ENCODE measurements around the gene SULT1A1.
"Not testable (repeated sequence)": the region's sequence is repeated elsewhere in the genome, so short reads cannot be mapped to it uniquely, and the experiment has no call there.

SULT1A1 gene

DNA sequence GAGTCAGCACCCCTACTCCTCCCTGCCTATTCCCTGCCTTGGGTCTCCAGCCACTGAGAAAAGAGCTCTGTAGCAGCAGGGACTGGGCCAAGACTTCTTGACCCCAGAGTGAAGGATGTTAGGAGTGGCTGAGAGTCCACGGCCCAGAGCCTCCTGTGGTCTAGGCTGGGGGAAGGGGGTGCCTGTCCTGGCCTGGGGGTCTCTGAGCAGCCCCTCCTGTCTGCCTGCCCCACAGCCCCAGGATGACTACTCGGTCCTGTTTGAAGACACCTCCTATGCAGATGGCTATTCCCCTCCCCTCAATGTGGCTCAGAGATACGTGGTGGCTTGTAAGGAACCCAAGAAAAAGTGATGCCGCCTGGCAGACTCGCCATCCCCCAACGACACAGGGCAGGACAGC is 18.5 kb downstream of the SULT1A1 start:
- no peak for DNase-seq (ENCODE audit: low read depth, low spot score)

DNA sequence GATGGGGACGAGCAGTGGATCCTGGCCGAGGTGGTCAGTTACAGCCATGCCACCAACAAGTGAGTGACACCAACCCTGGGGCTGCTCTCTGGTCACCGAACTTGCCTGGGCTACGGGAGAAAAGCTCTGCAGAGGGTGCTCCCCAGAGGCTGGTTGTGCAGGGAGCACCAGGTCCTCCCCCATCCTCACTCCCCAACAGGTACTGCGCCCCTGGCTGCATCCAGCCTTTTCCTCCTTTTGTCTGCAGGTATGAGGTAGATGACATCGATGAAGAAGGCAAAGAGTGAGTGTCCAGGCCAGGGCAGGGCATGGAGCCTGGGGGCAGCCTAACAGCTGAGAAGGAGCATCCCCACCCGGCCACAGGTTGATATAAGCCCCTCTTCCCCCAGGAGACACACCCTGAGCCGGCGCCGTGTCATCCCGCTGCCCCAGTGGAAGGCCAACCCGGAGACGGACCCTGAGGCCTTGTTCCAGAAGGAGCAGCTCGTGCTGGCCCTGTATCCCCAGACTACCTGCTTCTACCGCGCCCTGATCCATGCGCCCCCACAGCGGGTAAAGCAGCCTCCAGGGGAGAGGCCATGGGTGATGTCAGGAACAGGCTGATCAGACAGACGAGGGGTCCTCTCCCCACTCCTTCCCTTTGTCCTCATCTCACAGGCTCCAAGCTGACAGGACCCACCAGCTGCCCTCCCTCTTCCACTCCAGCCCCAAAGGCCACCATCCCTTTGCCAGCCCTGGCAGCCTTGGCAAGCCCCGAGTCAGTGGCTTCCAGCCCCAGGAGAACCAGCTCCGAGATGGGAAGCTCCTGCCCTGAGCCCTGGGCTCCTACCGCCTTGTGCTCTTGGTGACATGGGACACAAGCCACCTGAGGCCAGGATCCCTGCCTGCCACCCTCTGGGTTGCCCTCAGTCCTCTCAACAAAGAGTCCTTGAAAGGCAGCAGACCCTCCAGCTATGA is 19.2 kb downstream of the SULT1A1 start:
- DNase-seq (ENCODE audit: low read depth, low spot score): no peak

DNA sequence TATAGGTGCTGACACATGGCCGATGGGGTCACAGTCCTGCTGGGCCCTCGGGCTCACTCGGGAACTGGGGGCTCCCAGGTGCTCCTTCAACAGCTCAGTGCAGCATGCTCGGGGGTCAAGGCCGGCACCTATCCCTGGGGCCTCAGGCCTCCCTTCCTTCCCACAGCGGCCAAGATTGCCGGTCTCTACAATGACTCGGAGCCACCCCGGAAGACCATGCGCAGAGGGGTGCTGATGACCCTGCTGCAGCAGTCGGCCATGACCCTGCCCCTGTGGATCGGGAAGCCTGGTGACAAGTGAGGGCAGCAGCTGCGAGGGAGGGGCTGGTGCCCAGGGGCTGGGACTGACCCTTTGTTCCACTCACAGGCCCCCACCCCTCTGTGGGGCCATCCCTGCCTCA is 19.9 kb downstream of the SULT1A1 start:
- no peak for DNase-seq (ENCODE audit: low read depth, low spot score)

- DNase-seq (ENCODE audit: low read depth, low spot score): no peak
Observed at GRCh38 chr16:28589069-28589468, 20.8 kb downstream of the SULT1A1 start.

- DNase-seq (ENCODE audit: low read depth, low spot score): no peak
Observed at GRCh38 chr16:28587386-28587785, 22.5 kb downstream of the SULT1A1 start.

DNA sequence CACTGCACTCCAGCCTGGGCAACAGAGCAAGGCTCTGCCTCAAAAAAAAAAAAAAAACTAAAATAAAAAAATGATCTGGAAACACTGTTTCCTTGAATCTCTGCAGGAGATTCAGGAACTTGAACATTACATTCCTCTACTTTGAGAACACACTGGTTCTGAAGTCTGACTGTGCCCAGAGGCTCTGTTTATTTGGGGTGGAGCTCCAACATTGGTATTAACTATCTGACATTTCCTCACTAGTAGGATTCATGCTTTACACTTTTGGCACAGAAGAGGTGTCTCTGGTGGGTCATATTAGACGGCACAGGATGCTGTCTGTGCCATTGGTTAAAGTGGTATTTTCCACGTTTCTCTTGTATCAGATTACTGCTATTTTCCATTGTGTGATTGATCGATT is 23.4 kb downstream of the SULT1A1 start:
- DNase-seq (ENCODE audit: low read depth, low spot score): no peak

DNA sequence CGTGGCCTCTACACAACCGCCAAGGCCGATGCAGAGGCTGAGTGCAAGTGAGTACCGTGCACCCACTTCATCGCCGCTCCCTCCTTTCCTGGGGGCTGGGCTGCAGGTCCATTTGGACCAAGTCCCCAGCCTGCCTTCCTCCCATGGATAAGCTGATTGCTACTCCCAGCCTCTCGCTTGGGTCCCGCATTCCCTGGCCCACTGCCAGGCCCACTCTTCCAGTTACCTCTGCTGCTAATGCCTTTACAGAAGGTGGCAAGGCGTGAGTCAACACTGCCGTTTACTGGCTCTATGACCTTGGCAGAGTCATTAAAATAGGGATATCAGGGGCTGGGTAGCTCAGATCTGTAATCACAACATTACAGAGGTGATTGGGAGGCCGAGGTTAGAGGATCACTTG is 24.2 kb downstream of the SULT1A1 start:
- DNase-seq (ENCODE audit: low read depth, low spot score): no peak

DNA sequence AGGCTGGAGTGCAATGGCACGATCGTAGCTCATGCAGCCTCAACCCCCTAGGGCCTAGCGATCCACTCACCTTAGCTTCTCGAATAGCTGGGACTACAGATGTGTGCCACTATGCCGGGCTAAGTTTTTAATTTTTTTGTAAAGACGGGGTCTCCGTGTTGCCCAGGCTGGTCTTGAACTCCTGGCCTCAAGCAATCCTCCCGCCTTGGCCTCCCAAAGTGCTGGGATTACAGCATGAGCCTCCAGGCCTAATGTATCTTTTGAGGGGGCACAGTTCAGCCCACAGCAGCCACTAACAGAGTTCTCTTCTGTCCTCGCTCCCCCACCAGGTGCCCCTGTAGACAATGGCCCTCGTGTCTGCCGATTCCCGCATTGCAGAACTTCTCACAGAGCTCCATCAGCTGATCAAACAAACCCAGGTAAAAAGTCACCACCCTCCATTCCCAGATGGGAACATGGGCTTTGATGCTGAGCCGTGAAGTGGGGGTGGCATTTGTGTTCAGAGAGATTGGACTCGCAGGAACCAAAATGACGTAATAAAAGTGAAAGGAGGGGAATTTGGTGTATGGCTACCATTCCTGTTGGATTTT is 29.0 kb downstream of the SULT1A1 start:
- DNase-seq (ENCODE audit: low read depth, low spot score): no peak

GRCh38 chr16:28575446-28576109 is 34.3 kb downstream of the SULT1A1 start:
- no peak for DNase-seq (ENCODE audit: low read depth, low spot score)

DNA sequence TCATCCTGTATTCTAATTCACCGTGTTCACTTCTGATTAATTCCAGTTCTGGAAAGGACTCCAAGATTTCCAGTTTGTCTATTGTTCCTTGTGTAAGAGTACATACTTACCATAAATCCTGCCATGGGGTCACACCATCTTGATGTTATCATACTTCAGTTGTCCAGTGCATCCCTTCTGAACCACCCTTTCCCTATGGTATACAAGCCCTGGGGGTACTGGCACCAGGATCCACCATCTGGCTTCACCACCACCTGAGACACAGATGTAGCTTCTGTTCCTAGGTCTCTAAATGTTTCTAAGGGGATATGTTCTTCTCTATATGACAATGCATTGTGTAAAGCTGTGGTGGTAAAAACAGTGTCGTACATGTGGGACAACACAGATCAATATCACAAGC is 34.9 kb downstream of the SULT1A1 start:
- DNase-seq (ENCODE audit: low read depth, low spot score): no peak

GRCh38 chr16:28573738-28574718 is 35.8 kb downstream of the SULT1A1 start:
- DNase-seq (ENCODE audit: low read depth, low spot score): no peak

DNA sequence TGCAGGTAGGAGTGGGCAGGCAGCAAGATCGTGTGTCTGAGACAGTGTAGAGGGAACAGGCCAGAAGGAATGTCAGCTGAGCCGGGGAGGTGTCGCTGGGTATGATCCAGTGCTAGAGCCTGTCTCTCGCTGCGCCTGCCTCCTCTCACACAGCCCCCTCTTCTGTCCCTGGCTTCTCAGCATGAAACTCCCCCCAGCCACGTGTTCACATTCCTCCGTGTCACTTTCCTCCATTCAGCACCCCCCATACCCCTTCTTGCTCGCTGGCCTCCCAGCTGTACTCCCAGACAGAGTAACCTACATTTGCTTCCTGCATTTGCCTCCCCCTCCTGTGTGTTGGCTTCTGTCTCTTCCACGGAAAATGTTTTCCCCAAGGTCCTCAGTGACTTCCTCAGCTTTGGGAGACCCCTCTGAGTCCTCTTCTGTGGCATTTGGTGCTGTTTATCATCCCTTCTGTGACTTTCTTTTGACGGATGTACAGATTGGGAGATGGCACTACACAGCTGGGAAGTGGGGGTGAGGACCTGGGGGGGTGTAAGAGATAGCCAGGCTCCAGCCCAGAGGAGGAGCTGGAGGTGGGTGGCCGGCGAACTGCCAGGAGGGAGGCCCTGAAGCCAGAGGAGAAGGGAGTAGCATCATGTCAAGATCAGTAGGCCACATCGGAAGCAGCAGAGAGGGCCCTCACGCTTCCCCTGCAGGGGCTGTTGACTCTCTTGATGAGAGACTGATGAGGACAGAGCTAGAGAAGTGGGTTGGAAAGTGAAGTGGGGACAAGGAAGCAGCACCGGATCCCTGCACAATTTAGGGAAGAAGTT is 36.9 kb downstream of the SULT1A1 start:
- DNase-seq (ENCODE audit: low read depth, low spot score): no peak

DNA sequence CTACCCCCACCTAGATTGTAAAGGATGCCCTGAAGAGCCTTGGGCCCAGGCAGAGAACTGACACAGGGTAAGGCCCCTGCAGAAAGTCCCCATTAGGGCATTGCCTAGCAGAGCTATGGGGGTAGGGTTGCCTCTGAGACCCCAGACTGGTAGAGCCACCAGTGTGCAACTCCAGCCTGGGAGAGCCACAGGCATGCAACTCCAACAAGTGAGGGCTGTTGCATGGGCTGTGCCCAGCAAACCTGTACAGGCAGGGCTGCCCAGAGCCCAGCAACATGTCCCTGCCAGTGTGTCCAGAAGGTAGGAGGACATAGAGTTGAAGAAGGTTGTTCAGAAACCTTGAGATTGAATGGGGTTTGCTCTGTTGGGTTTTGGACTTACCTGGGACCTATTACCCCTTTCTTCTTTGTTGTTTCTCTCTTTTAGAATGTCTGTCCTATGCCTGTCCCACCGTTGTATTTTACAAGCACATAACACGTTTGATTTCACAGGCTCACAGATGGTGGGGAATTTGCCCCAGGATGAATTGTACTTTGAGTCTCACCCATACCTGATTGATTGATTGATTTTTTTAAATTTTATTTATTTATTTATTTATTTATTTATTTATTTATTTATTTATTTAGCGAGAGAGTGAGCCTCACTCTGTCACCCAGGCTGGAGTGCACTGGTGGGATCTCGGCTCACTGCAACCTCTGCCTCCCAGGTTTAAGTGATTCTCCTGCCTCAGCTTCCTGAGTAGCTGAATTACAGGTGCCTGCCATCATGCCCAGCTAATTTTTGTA is 39.7 kb downstream of the SULT1A1 start:
- no peak for DNase-seq (ENCODE audit: low read depth, low spot score)

GRCh38 chr16:28569021-28569420 is 40.8 kb downstream of the SULT1A1 start:
- DNase-seq (ENCODE audit: low read depth, low spot score): no peak

DNA sequence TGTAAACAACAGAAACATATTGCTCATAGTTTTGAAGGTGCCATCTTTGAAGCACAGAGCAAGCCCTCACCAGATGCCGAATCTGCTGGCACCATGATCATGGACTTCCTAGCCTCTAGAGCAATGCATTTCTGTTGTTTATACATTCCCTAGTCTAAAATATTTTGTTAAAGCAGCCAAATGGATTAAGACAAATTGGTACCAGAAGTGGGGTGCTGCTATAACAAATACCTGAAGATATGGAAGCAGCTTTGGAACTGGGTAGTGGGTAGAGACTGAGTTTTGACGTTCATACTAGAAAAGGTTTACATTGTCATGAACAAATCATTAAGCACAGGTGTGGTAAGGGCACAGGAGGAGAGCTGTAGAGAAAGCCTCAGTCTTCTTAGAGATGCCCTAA is 42.6 kb downstream of the SULT1A1 start:
- DNase-seq (ENCODE audit: low read depth, low spot score): no peak

DNA sequence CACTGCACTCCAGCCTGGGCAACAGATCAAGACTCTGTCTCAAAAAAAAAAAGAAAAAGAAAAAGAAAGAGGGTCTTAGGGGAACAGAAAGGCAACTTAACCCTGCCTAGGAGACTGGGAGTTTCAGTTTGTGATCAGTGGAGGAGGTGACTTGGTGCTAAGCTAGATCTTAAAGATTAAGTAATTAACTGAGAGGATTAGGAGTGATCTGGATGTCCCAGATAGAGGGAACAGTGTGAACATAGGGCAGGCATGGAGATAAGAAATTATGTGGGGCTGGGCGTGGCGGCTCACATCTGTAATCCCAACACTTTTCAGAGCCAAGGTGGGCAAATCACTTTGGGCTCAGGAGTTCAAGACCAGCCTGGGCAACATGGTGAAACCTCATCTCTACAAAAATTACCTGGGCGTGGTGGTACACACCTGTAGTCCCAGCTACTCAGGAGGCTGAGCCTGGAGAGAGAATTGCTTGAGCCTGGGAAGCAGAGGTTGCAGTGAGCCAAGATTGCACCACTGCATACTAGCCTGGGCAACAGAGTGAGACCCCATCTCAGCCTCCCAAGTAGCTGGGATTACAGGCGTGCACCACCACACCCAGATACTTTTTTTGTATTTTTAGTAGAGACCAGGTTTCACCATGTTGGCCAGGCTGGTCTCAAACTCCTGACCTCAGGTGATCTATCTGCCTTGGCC is 43.5 kb downstream of the SULT1A1 start:
- not testable (repeated sequence) for DNase-seq (ENCODE audit: low read depth, low spot score)

- DNase-seq (ENCODE audit: low read depth, low spot score): no peak
Observed at GRCh38 chr16:28563218-28563617, 46.6 kb downstream of the SULT1A1 start.

- no peak for DNase-seq (ENCODE audit: low read depth, low spot score)
Observed at GRCh38 chr16:28562199-28562598, 47.6 kb downstream of the SULT1A1 start.

DNA sequence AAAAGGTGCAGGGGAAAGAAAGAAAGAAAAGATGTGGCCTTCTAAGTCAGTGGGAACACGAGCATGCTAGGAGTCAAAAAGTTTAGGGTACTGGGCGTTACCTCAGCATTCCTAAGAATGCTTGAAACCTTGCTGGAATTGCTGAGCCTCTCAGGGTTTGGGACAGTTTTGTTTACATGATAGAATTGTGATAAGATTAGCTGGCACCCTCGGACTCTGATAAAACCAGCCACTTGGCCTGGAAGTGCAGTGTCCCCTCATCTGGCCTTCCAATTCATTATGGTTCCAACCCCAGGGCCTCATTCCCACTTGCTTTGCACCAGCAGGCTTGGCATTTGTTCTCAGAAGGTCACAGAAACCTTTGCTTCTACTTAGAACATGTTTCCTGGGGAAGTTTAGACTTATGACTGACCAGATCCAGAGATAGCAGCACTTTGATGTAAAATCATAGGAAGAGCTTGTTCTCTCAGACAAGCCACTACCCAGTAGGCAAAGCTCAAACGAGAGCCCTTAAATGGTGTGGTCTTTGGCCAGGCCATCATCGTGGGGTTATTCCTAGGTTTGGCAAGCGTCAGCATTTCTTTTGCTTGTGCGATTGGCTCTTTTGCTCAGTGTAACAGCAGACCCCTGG is 48.2 kb downstream of the SULT1A1 start:
- DNase-seq (ENCODE audit: low read depth, low spot score): no peak
